ENCODE results near the gene FGF5.

DNA sequence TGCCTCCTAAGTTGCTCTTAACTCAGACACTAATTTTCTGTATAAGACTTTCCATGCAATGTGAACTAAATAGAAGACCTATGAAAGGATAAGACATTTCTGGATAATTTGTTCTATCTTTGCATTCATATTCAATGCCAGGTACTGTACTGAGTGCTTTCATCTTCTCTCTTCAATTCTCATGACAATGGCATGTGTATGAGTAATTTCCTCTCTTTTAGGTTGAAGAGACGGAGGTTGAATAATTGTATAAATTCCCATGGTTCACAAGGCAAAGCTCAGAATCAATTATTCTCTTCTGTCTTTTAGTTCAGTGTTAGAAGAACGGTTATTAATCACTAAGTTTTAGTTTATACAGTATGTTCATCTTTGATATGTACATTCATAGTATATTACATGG lies 39.8 kb downstream of the FGF5 start:
- no peak for TF ChIP-seq ZNF274 (IDR thresholded peaks at IDR 0.05; ENCODE audit: low read depth, low read length)
- no peak for TF ChIP-seq YY1 (IDR thresholded peaks at IDR 0.05; ENCODE audit: insufficient read depth, insufficient read length)
- TF ChIP-seq SUZ12 (IDR thresholded peaks at IDR 0.05; ENCODE audit: extremely low read depth, insufficient read depth, insufficient read length) = no peak

All from NT2/D1 (cell line).